T-cell (primary cell): ENCODE measurements around the gene ATL2. TPM values are rescaled to one million over a fixed set of nuclear protein-coding genes. Genes with fewer than 3 reads are reported as not detected.
"Not testable (repeated sequence)": the region's sequence is repeated elsewhere in the genome, so short reads cannot be mapped to it uniquely, and the experiment has no call there.

ENCODE experiments used
- ATAC-seq, 4 experiments: fragments of 200-7000 bp in 3 of 4; fragments of 150-1000 bp in 1 of 4; cut with Tn5 transposase; replicated peaks in 1 of 4; 1 replicate in 3 of 4; 2 replicates in 1 of 4; pipeline ENCODE4 v1.10.0; 2021; ENCODE audit warnings: moderate library complexity in 3 of 4, mild to moderate bottlenecking in 2 of 4, moderate number of reproducible peaks in 1 of 4
- CTCF ChIA-PET, 2 donors: fragments of 300-600 bp; sonication (Branson Sonifier 250); formaldehyde crosslinking; loops; one replicate each; lab custom pipeline; 2022; ENCODE audit warnings: antibody characterized with exemption in 2 of 2; lab: Charles Lee
- POLR2A ChIA-PET, 2 donors: fragments of 300-600 bp; sonication (Branson Sonifier 250); formaldehyde crosslinking; loops; one replicate each; lab custom pipeline; 2022; ENCODE audit warnings: antibody characterized with exemption in 2 of 2; lab: Charles Lee
- DNase-seq, 35 experiments: peaks; one replicate each; pipeline versions ENCODE4 v3.0.0 to v3.0.0-alpha.2; 2013 to 2023
- H3K27ac ChIP-seq: one replicate; pipeline ENCODE4 v1.5.1; 2013; ENCODE audit warnings: low read length
- H3K27me3 ChIP-seq, 2 experiments: replicated peaks in 1 of 2; 1 replicate in 1 of 2; 2 replicates in 1 of 2; pipeline versions ENCODE4 v1.6.1 to v1.7.0; 2013; ENCODE audit warnings: low read length in 1 of 2, mixed read lengths in 1 of 2; ENCODE audit not compliant: control insufficient read depth in 2 of 2, insufficient read depth in 2 of 2; ENCODE audit errors: extremely low read depth in 1 of 2
- H3K36me3 ChIP-seq, 2 donors: 1 replicate in 1 of 2; 2 replicates in 1 of 2; pipeline versions ENCODE4 v1.6.1 to v1.7.0; 2013; ENCODE audit warnings: low read length in 1 of 2; ENCODE audit not compliant: control insufficient read depth in 2 of 2, insufficient read depth in 1 of 2; ENCODE audit errors: extremely low read depth in 1 of 2
- H3K4me1 ChIP-seq, 2 experiments: 1 replicate in 1 of 2; 2 replicates in 1 of 2; pipeline versions ENCODE4 v1.6.1 to v1.7.0; 2013; ENCODE audit warnings: low read length in 2 of 2, mixed read lengths in 1 of 2; ENCODE audit not compliant: insufficient read depth in 2 of 2, control insufficient read depth in 1 of 2; ENCODE audit errors: extremely low read depth in 1 of 2
- H3K4me3 ChIP-seq, 2 donors: 1 replicate in 1 of 2; 2 replicates in 1 of 2; pipeline versions ENCODE4 v1.5.1 to v1.7.0; 2013; ENCODE audit warnings: mild to moderate bottlenecking in 2 of 2, low read length in 1 of 2, moderate library complexity in 1 of 2; ENCODE audit not compliant: control insufficient read depth in 1 of 2; ENCODE audit errors: extremely low read depth in 1 of 2
- H3K9me3 ChIP-seq: 2 replicates; pipeline ENCODE4 v1.7.0; 2013
- H3K27ac Mint-ChIP-seq, 2 donors: one replicate each; pipeline ENCODE4 v1.8.0; 2020 to 2021; ENCODE audit warnings: mild to moderate bottlenecking in 2 of 2, mixed read lengths in 2 of 2
- H3K27me3 Mint-ChIP-seq, 2 donors: one replicate each; pipeline ENCODE4 v1.8.0; 2021 to 2022; ENCODE audit warnings: mixed read lengths in 2 of 2
- H3K36me3 Mint-ChIP-seq: one replicate; pipeline ENCODE4 v1.8.0; 2021; ENCODE audit warnings: mixed read lengths
- H3K4me1 Mint-ChIP-seq, 3 donors: one replicate each; pipeline ENCODE4 v1.8.0; 2020 to 2022; ENCODE audit warnings: mixed read lengths in 3 of 3, mild to moderate bottlenecking in 1 of 3
- H3K4me3 Mint-ChIP-seq, 3 donors: one replicate each; pipeline ENCODE4 v1.8.0; 2020 to 2022; ENCODE audit warnings: mild to moderate bottlenecking in 3 of 3, mixed read lengths in 3 of 3, moderate library complexity in 3 of 3
- H3K9me3 Mint-ChIP-seq, 3 donors: one replicate each; pipeline ENCODE4 v1.8.0; 2020 to 2022; ENCODE audit warnings: mixed read lengths in 3 of 3
- WGBS: methylation state at CpG from one replicate; pipeline ENCODE4 v1.1.5; 2013; ENCODE audit warnings: missing lambda C conversion rate; ENCODE audit not compliant: insufficient coverage; 5-methylcytosine and 5-hydroxymethylcytosine counted together
- total RNA-seq, 35 experiments: library from RNA in 6 of 35; stranded (reverse) in 6 of 35; fragments of 120-200 nt in 1 of 35; gene quantifications; one replicate each; pipeline versions ENCODE4 v1.2.1 to v1.2.4 and lab custom pipeline; 2013 to 2026

The ATL2 gene
- total RNA-seq, 5 donors from 2014 or later (not counting 1 experiment from before 2014, with no cell fraction given) = 43.6 to 60.1 (median 50.0) TPM

DNA sequence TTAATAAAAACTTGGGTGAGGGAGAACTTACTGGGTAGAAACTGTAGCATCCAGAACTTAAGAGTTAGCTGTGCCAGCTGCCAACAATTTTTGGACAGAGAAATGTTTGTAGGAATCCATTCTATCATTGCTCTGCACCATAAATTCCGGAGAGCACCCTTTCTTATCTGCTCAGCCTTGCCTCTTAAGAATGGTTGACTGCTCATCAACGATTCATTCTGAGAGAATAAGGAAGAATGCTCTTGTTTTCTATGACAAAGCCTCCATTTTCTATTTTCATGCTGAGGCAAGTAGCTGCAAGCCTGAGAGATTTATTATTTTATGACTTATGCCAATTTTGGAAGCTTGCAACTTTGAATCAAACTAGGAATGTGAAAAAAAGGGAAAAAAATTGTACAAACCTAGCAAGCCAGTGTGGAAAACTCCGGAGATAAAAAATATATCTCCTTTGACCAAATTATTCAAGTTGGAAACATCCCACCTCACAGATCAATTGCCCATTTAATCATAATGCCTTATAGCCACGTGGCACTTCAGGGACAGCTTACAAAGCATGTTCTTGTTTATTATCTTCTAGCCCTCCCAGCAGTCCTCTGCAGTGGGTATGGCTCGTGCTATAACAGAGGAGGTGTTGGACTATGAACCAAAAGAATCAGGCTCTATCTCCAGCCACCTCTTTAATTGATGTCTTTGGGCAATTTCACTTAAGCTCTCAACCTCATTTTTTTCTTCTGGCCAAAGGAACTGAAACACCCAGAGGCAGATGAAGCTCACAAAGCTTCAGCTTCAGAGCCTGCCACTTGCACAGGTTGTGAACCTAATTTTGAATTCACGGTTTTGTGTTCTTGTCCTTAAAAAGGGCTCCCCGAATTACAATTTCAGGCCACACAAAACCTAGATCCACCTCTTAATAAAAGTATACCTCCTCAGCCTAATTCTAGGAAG, 40.9 kb upstream of the ATL2 start:
- no peaks in the 10 kb centered on the region for H3K36me3 Mint-ChIP-seq
- Histone ChIP-seq H3K4me3 (no peak overlapping the region), H3K27me3 (no peaks in the 10 kb centered on the region), H3K36me3 (no peaks in the 10 kb centered on the region), H3K9me3 (no peaks in the 10 kb centered on the region), H3K4me1 (no peaks in the 10 kb centered on the region), H3K27ac (no peak overlapping the region)
- no peak overlapping the region for H3K27ac Mint-ChIP-seq
- ATAC-seq = no peak
- H3K4me1 Mint-ChIP-seq = no peaks in the 10 kb centered on the region
- 93% methylated on average over 3 of the region's 7 CpGs for WGBS
- CTCF ChIA-PET = interaction anchor here (0.6 to 0.9 kb wide), 3 partner anchors 15 to 37 kb away, joined by 3 to 5 read pairs (median 4); no protein-coding TSS in a partner anchor
- H3K4me3 Mint-ChIP-seq = no peak overlapping the region
- DNase-seq = no peak
- H3K27me3 Mint-ChIP-seq = peaks cover 5 to 7% of the 10 kb centered on the region in 2 donors
- H3K9me3 Mint-ChIP-seq = peaks cover 0 to 5% (median 0%) of the 10 kb centered on the region in 3 donors
- POLR2A ChIA-PET = no interaction called here

DNA sequence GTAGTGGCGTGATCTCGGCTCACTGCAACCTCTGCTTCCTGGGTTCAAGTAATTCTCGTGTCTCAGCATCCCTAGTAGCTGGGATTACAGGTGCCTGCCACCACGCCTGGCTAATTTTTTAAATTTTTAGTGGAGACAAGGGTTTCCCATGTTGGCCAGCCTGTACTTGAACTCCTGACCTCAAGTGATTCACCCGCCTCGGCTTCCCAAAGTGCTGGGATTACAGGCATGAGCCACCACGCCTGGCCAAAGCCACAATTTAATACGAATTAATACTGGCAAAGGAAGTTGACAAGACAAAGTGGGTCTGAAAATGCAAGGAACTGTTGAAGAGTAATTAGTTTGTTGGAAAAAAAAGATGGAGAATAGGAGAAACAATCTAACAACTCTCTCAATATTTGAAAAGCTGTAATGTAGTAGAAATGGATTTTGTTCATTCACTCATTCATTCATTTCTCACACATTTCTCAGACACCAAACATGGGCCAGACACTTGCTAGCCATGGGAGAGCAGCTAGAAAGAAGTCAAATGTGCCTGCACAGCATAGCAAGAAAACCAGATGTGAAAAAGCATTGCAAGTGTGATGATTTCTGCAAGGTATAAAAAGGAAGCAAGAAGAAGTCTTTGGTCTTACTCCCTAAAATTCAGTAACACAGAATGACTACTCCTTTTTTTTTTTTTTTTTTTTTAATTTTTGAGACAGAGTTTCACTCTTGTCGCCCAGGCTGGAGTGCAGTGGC, 39.4 kb upstream of the ATL2 start:
- no peaks in the 10 kb centered on the region for H3K36me3 ChIP-seq
- no peaks in the 10 kb centered on the region for H3K4me1 ChIP-seq
- Mint-ChIP-seq H3K27ac (no peak overlapping the region), H3K4me1 (no peaks in the 10 kb centered on the region), H3K9me3 (peaks cover 6 to 13% (median 9%) of the 10 kb centered on the region in 3 donors), H3K36me3 (peaks cover 5% of the 10 kb centered on the region), H3K27me3 (peaks cover 5 to 7% of the 10 kb centered on the region in 2 donors), H3K4me3 (no peak overlapping the region)
- ChIA-PET CTCF (no interaction called here), POLR2A (no interaction called here)
- WGBS = 87% methylated on average over 3 of the region's 9 CpGs
- no peaks in the 10 kb centered on the region for H3K9me3 ChIP-seq
- H3K27ac ChIP-seq = no peak overlapping the region
- no peak for ATAC-seq
- no peaks in the 10 kb centered on the region for H3K27me3 ChIP-seq
- DNase-seq = no peak
- no peak overlapping the region for H3K4me3 ChIP-seq

DNA sequence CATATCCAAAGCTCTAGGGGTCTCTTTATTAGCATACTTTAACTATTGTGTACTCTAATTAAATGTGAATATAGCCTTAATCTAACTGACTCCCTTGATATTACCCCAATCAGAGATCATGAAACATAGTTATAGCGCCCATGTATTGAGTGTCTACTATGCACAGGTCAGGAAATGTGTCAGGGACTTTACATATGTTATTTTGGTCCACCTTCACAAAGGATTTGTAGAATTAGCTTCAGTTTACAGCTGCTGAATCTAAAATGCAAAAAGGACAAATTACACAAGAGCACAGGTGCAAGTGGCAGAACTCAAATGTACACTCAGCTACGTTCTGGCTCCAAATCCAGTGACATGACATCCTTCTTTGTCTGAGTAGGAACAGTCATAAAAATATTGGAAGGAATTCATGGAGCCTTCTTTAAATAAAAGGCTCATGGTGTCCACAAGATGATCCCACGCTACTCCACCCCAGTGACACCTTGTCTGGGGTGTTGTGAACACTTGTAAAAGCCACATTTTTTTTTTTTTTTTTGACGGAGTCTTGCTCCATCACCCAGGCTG, 38.7 kb upstream of the ATL2 start:
- CTCF ChIA-PET = no interaction called here
- Mint-ChIP-seq H3K27ac (no peak overlapping the region), H3K4me1 (no peaks in the 10 kb centered on the region), H3K27me3 (peaks cover 5 to 7% of the 10 kb centered on the region in 2 donors), H3K9me3 (peaks cover 6 to 13% (median 9%) of the 10 kb centered on the region in 3 donors), H3K4me3 (no peak overlapping the region), H3K36me3 (peaks cover 5% of the 10 kb centered on the region)
- Histone ChIP-seq H3K9me3 (no peaks in the 10 kb centered on the region), H3K27me3 (no peaks in the 10 kb centered on the region), H3K4me3 (no peak overlapping the region), H3K36me3 (no peaks in the 10 kb centered on the region), H3K27ac (no peak overlapping the region), H3K4me1 (no peaks in the 10 kb centered on the region)
- DNase-seq (no peak), ATAC-seq (no peak)
- 67% methylated on average over 1 of the region's 4 CpGs for WGBS
- POLR2A ChIA-PET = no interaction called here

DNA sequence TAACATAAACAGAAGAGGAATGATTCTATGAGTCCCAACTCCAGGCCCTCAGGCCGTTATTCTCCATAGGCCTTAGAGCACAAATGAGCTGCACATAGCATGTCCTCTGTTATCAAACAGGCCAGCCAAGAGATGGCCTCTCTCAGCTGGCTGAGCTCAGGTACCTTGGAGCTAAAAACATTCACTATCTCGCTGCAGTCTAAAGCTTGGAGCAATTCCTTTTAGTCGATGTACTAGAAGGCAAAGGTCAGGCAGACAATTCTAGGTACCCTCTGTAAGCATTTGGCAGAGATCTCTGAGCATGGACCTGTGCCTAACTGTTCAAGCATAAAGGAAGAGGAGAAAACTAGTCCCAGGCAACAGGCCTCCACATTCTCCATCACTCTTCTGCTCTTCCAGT, 38.0 kb upstream of the ATL2 start:
- no peak for DNase-seq
- no peak overlapping the region for H3K4me3 Mint-ChIP-seq
- H3K4me1 Mint-ChIP-seq = no peaks in the 10 kb centered on the region
- H3K36me3 ChIP-seq = no peaks in the 10 kb centered on the region
- 84% methylated on average over 3 of the region's 3 CpGs for WGBS
- H3K9me3 ChIP-seq = no peaks in the 10 kb centered on the region
- no peak overlapping the region for H3K27ac Mint-ChIP-seq
- H3K27me3 Mint-ChIP-seq = peaks cover 2 to 7% of the 10 kb centered on the region in 2 donors
- H3K27me3 ChIP-seq = peaks cover 0 to 2% of the 10 kb centered on the region in 2 experiments
- no peak for ATAC-seq
- no peak overlapping the region for H3K27ac ChIP-seq
- H3K36me3 Mint-ChIP-seq = peaks cover 5% of the 10 kb centered on the region
- ChIA-PET CTCF (no interaction called here), POLR2A (no interaction called here)
- peaks cover 6 to 13% (median 9%) of the 10 kb centered on the region in 3 donors for H3K9me3 Mint-ChIP-seq
- no peak overlapping the region for H3K4me3 ChIP-seq
- H3K4me1 ChIP-seq = no peaks in the 10 kb centered on the region

DNA sequence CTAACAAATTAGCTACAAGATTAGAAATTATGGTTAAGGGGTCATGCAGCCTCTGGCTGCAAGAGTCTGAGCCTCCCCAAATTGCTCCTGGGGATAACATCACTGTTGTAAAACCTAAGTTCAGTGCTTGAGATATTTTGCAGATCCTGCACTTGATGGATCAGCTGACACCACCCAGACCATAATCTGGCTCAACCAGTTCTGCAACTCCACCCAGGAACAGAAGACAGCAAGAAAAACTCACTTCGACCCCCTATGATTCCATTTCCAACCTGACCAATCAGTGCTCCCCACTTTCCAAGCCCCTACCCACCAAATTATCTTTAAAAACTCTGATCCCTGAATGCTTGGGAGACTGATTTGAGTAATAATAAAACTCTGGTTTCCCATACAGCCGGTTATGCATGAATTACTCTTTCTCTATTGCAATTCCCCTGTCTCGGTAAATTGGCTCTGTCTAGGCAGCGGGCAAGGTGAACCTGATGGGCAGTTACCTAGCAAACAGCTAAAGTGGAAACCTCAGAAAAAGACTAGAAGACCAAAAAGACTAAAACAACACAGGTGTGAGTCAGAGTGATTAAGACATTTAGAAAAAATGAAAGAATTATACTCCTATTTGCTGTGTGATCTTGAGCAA, 35.3 kb upstream of the ATL2 start:
- POLR2A ChIA-PET, H3K4me3 ChIP-seq, CTCF ChIA-PET, H3K27me3 ChIP-seq, H3K4me3 Mint-ChIP-seq, DNase-seq, H3K4me1 ChIP-seq, H3K27me3 Mint-ChIP-seq, ATAC-seq, H3K27ac Mint-ChIP-seq, H3K9me3 ChIP-seq, H3K27ac ChIP-seq, H3K36me3 Mint-ChIP-seq, H3K36me3 ChIP-seq, H3K4me1 Mint-ChIP-seq: not testable (repeated sequence)
- 83% methylated on average over 1 of the region's 4 CpGs for WGBS
- peaks cover 6 to 13% (median 9%) of the 10 kb centered on the region in 3 donors for H3K9me3 Mint-ChIP-seq
